Fibroblast of lung (primary cell): ENCODE results near the gene CHCHD1. TPM values are rescaled to one million over a fixed set of nuclear protein-coding genes. Genes with fewer than 3 reads are reported as not detected.

ENCODE experiments used
- DNase-seq, 2 donors: peaks; one replicate each; pipeline versions ENCODE4 v3.0.0 to v3.0.0-alpha.2; 2010; ENCODE audit warnings: low read depth in 2 of 2
- H2AFZ ChIP-seq: 2 replicates; pipeline ENCODE4 v1.5.1; 2012; ENCODE audit warnings: low read length, control low read depth, inconsistent platforms
- H3K27ac ChIP-seq: 2 replicates; pipeline ENCODE4 v1.5.1; 2011; ENCODE audit warnings: low read length, control low read depth; ENCODE audit not compliant: insufficient read depth
- H3K27me3 ChIP-seq: 2 replicates; pipeline ENCODE4 v1.5.1; 2011; ENCODE audit warnings: mild to moderate bottlenecking, low read length; ENCODE audit not compliant: control insufficient read depth, insufficient read depth
- H3K36me3 ChIP-seq: 2 replicates; pipeline ENCODE4 v1.5.1; 2011; ENCODE audit warnings: low read length; ENCODE audit not compliant: control insufficient read depth, insufficient read depth
- H3K4me1 ChIP-seq: 2 replicates; pipeline ENCODE4 v1.5.1; 2011; ENCODE audit warnings: low read length; ENCODE audit not compliant: control insufficient read depth, insufficient read depth; ENCODE audit errors: extremely low read depth
- H3K4me2 ChIP-seq: 2 replicates; pipeline ENCODE4 v1.5.1; 2011; ENCODE audit warnings: low read length, control low read depth; ENCODE audit not compliant: insufficient read depth; ENCODE audit errors: extremely low read depth
- H3K4me3 ChIP-seq, 4 experiments: fragments of 200-600 bp in 1 of 4; sonication (generic) in 1 of 4; replicated peaks in 1 of 4; 2 replicates each; pipeline ENCODE4 v1.5.1; 2011 to 2016; ENCODE audit warnings: low read length in 4 of 4, low read depth in 3 of 4, mild to moderate bottlenecking in 3 of 4, control low read depth in 2 of 4, inconsistent platforms in 1 of 4, mixed read lengths in 1 of 4; ENCODE audit not compliant: insufficient read depth in 1 of 4; ENCODE audit errors: control extremely low read depth in 1 of 4
- H3K79me2 ChIP-seq: 2 replicates; pipeline ENCODE4 v1.5.1; 2012; ENCODE audit warnings: mild to moderate bottlenecking, low read length, inconsistent platforms; ENCODE audit not compliant: control insufficient read depth, insufficient read depth
- H3K9ac ChIP-seq: 2 replicates; pipeline ENCODE4 v1.5.1; 2011; ENCODE audit warnings: mild to moderate bottlenecking, low read length, control low read depth; ENCODE audit not compliant: insufficient read depth
- H3K9me3 ChIP-seq: 2 replicates; pipeline ENCODE4 v1.5.1; 2012; ENCODE audit warnings: low read depth, low read length; ENCODE audit not compliant: control insufficient read depth, insufficient read depth
- H4K20me1 ChIP-seq: 2 replicates; pipeline ENCODE4 v1.5.1; 2011; ENCODE audit warnings: low read length; ENCODE audit not compliant: control insufficient read depth, insufficient read depth; ENCODE audit errors: extremely low read depth
- CTCF ChIP-seq, 2 donors: IDR thresholded peaks in 1 of 2; conservative IDR thresholded peaks in 1 of 2; 1 replicate in 1 of 2; 2 replicates in 1 of 2; pipeline ENCODE4 v1.5.1; 2011 to 2012; ENCODE audit warnings: low read length in 2 of 2, control low read depth in 1 of 2, inconsistent platforms in 1 of 2, low read depth in 1 of 2, mild to moderate bottlenecking in 1 of 2
- EZH2 ChIP-seq: IDR thresholded peaks from 2 replicates; pipeline ENCODE4 v1.5.1; 2012; ENCODE audit warnings: low read length, control low read depth, mild to moderate bottlenecking; ENCODE audit errors: missing control alignments
- polyA plus RNA-seq, 2 donors: library from polyadenylated mRNA; depleted of rRNA in 1 of 2; stranded (reverse) in 1 of 2; unstranded in 1 of 2; fragments of >200 nt; gene quantifications; 2 replicates each; pipeline ENCODE4 v1.2.1, GENCODE V29; 2011 to 2012; ENCODE audit warnings: missing spikeins in 1 of 2
- total RNA-seq: library from RNA; depleted of rRNA; stranded (reverse); fragments of >200 nt; gene quantifications from 2 replicates; pipeline ENCODE4 v1.2.1, GENCODE V29; 2014

The CHCHD1 gene
- total and polyA plus RNA-seq, 2 donors (not counting 1 experiment from before 2014, with no cell fraction given): 21.3 to 31.0 TPM

DNA sequence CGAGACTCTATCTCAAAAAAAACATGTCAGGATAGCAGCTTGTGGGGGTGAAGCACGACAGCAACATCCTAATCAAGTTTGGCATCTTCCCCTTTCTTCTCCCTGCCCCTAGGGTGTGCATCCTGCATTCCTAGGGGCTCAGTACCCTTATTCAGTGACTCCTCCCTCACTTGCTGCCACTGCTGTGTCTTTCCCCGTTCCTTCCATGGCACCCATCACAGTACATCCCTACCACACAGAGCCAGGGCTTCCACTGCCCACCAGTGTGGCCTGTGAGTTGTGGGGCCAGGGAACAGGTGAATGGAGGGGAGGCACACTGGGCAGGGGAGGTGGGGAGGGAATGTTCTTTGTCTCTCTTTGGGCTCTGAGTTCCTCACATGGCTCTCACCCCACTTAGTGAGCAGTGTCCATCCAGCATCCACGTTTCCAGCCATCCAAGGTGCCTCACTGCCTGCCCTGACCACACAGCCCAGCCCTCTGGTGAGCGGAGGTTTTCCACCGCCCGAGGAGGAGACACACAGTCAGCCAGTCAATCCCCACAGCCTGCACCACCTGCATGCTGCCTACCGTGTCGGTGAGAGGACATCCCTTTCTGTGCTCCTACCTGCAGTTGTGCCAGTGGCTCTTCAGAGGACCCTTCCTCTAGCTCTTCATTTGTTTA is 18.2 kb downstream of the CHCHD1 start:
- no peaks in the 10 kb centered on the region for H3K9me3 ChIP-seq
- no peak overlapping the region for H2AFZ ChIP-seq
- no peaks in the 10 kb centered on the region for H3K27me3 ChIP-seq
- no peaks in the 10 kb centered on the region for H3K79me2 ChIP-seq
- H4K20me1 ChIP-seq: no peaks in the 10 kb centered on the region
- no peaks in the 10 kb centered on the region for H3K4me1 ChIP-seq
- H3K9ac ChIP-seq: no peak overlapping the region
- H3K4me2 ChIP-seq: no peak overlapping the region
- H3K27ac ChIP-seq: no peak overlapping the region
- no peak for DNase-seq
- H3K36me3 ChIP-seq: peaks cover 36% of the 10 kb centered on the region
- TF ChIP-seq CTCF (conservative IDR thresholded peaks at IDR 0.05 in 1 of 2, IDR thresholded peaks at IDR 0.05 in 1 of 2; ENCODE audit: low read depth in 1 of 2, low read length in 2 of 2) (no peak), EZH2 (no peak)
- no peak overlapping the region for H3K4me3 ChIP-seq

DNA sequence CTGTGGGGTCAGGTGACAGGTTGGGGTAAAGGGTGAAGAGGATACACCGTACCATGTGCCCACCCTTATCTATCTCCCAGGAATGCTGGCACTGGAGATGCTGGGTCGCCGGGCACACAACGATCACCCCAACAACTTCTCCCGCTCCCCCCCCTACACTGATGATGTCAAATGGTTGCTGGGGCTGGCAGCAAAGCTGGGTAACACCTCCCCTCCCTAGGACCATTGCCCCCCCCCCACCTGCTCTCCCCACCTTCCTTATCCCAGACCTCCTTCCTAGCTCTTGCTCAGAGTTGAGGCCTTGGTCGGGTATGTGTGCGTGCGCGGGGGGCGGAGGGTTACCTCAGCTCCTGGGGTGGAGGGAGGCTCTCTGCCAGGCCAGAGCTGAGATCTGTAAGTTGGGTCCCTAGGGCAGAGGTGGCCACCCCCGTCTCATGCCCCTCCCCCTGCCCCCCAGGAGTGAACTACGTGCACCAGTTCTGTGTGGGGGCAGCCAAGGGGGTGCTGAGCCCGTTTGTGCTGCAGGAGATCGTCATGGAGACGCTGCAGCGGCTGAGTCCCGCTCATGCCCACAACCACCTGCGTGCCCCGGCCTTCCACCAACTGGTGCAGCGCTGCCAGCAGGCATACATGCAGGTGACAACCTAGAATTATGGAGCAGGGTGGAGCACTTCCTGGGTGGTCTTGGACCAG is 18.9 kb downstream of the CHCHD1 start:
- no peaks in the 10 kb centered on the region for H3K79me2 ChIP-seq
- no peak overlapping the region for H3K27ac ChIP-seq
- no peaks in the 10 kb centered on the region for H3K4me1 ChIP-seq
- H4K20me1 ChIP-seq: no peaks in the 10 kb centered on the region
- peaks cover 31% of the 10 kb centered on the region for H3K36me3 ChIP-seq
- TF ChIP-seq CTCF (conservative IDR thresholded peaks at IDR 0.05 in 1 of 2, IDR thresholded peaks at IDR 0.05 in 1 of 2; ENCODE audit: low read depth in 1 of 2, low read length in 2 of 2) (no peak), EZH2 (no peak)
- no peaks in the 10 kb centered on the region for H3K9me3 ChIP-seq
- no peak overlapping the region for H2AFZ ChIP-seq
- no peaks in the 10 kb centered on the region for H3K27me3 ChIP-seq
- no peak for DNase-seq
- H3K9ac ChIP-seq: no peak overlapping the region
- no peak overlapping the region for H3K4me3 ChIP-seq
- no peak overlapping the region for H3K4me2 ChIP-seq

DNA sequence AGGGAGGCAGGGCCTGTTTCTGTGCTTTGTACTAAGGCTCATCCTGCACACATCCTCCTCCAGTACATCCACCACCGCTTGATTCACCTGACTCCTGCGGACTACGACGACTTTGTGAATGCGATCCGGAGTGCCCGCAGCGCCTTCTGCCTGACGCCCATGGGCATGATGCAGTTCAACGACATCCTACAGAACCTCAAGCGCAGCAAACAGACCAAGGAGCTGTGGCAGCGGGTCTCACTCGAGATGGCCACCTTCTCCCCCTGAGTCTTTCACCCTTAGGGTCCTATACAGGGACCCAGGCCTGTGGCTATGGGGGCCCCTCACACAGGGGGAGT is 19.4 kb downstream of the CHCHD1 start:
- H3K79me2 ChIP-seq: no peaks in the 10 kb centered on the region
- no peaks in the 10 kb centered on the region for H3K9me3 ChIP-seq
- no peaks in the 10 kb centered on the region for H3K27me3 ChIP-seq
- no peak overlapping the region for H3K9ac ChIP-seq
- H3K4me2 ChIP-seq: no peak overlapping the region
- no peak overlapping the region for H2AFZ ChIP-seq
- DNase-seq: no peak
- H3K4me3 ChIP-seq: no peak overlapping the region
- H3K36me3 ChIP-seq: peaks cover 31% of the 10 kb centered on the region
- no peaks in the 10 kb centered on the region for H4K20me1 ChIP-seq
- TF ChIP-seq CTCF (conservative IDR thresholded peaks at IDR 0.05 in 1 of 2, IDR thresholded peaks at IDR 0.05 in 1 of 2; ENCODE audit: low read depth in 1 of 2, low read length in 2 of 2): no peak
- no peak for TF ChIP-seq EZH2
- H3K27ac ChIP-seq: no peak overlapping the region
- H3K4me1 ChIP-seq: no peaks in the 10 kb centered on the region
